Small intestine (tissue), 7 donors: ENCODE results near the gene ZFYVE1. TPM values are rescaled to one million over a fixed set of nuclear protein-coding genes. Genes with fewer than 3 reads are reported as not detected.

ENCODE experiments used
- DNase-seq, 2 donors: peaks; one replicate each; pipeline versions ENCODE4 v3.0.0 to v3.0.0-alpha.2; 2013
- FAIRE-seq: peaks from 2 replicates; lab custom pipeline; 2012; peaks lifted over from hg19 to GRCh38; lab: Jason Lieb, UNC
- H3K27ac ChIP-seq, 3 donors: one replicate each; pipeline ENCODE4 v1.5.1; 2013; ENCODE audit warnings: low read length in 2 of 3, mild to moderate bottlenecking in 2 of 3, control low read depth in 1 of 3, inconsistent platforms in 1 of 3, low read depth in 1 of 3, moderate library complexity in 1 of 3
- H3K27me3 ChIP-seq, 3 donors: one replicate each; pipeline ENCODE4 v1.6.1; 2013; ENCODE audit warnings: low read length in 3 of 3, inconsistent platforms in 1 of 3; ENCODE audit not compliant: control insufficient read depth in 3 of 3, insufficient read depth in 3 of 3
- H3K36me3 ChIP-seq, 3 donors: one replicate each; pipeline ENCODE4 v1.6.1; 2013; ENCODE audit warnings: low read length in 3 of 3, inconsistent platforms in 1 of 3, low read depth in 1 of 3, mild to moderate bottlenecking in 1 of 3, moderate library complexity in 1 of 3; ENCODE audit not compliant: control insufficient read depth in 3 of 3, insufficient read depth in 2 of 3
- H3K4me1 ChIP-seq, 3 donors: one replicate each; pipeline ENCODE4 v1.6.1; 2013; ENCODE audit warnings: low read length in 2 of 3, inconsistent platforms in 1 of 3, low read depth in 1 of 3, mild to moderate bottlenecking in 1 of 3, moderate library complexity in 1 of 3; ENCODE audit not compliant: control insufficient read depth in 3 of 3, insufficient read depth in 2 of 3
- H3K4me3 ChIP-seq, 3 donors: one replicate each; pipeline ENCODE4 v1.5.1; 2013; ENCODE audit warnings: low read length in 3 of 3, control low read depth in 1 of 3, inconsistent platforms in 1 of 3, low read depth in 1 of 3, mild to moderate bottlenecking in 1 of 3, moderate library complexity in 1 of 3
- H3K9me3 ChIP-seq, 2 donors: one replicate each; pipeline ENCODE4 v1.6.1; 2013; ENCODE audit warnings: low read depth in 1 of 2, low read length in 1 of 2; ENCODE audit not compliant: control insufficient read depth in 2 of 2, insufficient read depth in 1 of 2
- WGBS, 3 donors: extraction: QIAGEN DNeasy Blood & Tissue Kit; methylation state at CpG; one replicate each; pipeline ENCODE4 v1.1.7; 2013; 5-methylcytosine and 5-hydroxymethylcytosine counted together
- polyA plus RNA-seq, 4 donors: library from polyadenylated mRNA; stranded (reverse) in 3 of 4; unstranded in 1 of 4; fragments of 200-250 nt in 3 of 4; fragments of 120-200 nt in 1 of 4; gene quantifications; one replicate each; pipeline versions ENCODE4 v1.2.1 to v1.2.3, GENCODE V29; 2013
- donor health status: healthy with polysubstance abuse.
- donor health status: control.
- donor health status: control.
- donor health status: Bipolar disorder and iron deficiency.
- donor health status: healthy.

The ZFYVE1 gene
- polyA plus RNA-seq, 4 donors, result 6.4 to 15.4 (median 10.3) TPM

DNA sequence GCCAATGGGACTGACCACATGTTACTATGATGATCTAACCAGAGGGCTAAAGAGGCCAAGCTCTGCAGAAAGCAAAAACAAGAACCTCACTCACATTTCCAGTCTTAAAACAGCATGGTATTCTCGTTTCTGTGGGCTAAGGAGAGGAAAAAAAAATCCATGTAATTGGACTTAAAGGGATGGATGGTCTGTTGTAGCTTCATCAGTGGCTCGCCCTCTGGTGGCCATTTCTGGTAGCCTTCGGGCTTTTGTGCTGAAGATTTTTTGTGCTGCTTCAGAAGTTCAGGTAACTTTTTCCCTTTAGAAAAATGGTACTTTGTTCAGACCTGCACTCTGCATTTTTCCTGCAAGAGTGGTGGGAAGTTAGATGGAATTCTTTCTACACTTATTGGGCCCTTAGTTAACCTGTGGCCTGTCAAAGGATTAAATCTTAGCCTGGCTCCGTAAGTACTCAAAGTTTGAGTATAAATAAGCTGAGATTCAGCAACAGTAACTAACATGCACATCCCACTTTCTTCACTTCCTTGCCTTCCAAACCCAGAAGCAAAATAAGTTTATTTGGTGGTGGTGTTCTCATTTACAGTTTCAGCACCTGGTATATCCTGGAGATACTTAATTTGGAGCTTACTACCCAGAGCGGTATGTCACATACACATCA, 78.3 kb downstream of the ZFYVE1 start:
- 41 to 42% (median 41%) methylated on average over 5 of the region's 5 CpGs for WGBS, 3 donors
- H3K27ac ChIP-seq, result no peak overlapping the region
- DNase-seq (peak; percentile 51 to 69), FAIRE-seq (no peak)
- H3K36me3 ChIP-seq, result peaks cover 3 to 48% (median 13%) of the 10 kb centered on the region in 3 donors
- H3K27me3 ChIP-seq, result no peaks in the 10 kb centered on the region
- H3K9me3 ChIP-seq, result no peaks in the 10 kb centered on the region
- H3K4me3 ChIP-seq, result no peak overlapping the region
- H3K4me1 ChIP-seq, result no peaks in the 10 kb centered on the region

DNA sequence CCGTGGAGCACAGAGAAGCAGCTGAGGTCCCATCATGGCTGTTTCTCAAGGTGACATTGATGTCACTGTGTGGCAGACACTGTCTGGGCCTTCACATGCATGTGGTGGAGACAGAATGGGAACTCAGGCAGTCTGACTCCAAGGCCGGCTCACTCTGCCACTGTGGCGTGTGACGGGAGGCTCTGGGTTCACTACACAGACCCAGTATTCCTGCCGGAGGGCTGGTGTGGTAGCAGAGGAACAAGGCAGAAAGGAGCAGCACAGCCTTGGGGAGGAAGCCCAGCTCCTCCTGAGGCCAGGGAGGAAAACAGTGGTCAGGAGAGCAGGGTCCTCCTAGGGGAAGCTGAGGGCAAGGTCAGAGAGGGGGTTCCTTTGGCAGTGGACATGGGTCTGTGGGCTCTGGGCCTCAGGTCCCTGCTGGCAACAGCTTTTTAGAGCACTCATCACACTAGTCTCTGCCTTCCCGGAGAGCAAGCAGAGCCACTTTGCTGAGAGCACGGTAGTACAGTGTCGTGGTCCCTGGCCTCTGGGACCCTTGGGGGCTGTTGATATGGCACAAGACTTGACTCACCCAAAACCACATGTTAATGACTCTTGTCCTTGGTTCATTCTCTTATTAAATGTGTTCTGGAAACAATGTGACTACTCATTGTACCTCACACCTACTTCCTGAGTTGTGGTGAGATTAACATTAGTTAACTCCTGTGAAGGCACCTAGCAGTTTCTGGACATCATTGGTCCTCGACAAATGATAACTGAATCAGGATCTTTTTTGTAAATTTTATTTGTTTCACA, 79.3 kb downstream of the ZFYVE1 start:
- Histone ChIP-seq H3K4me1 (no peaks in the 10 kb centered on the region), H3K27me3 (no peaks in the 10 kb centered on the region), H3K36me3 (peaks cover 5 to 56% (median 13%) of the 10 kb centered on the region in 3 donors), H3K27ac (no peak overlapping the region), H3K4me3 (no peak overlapping the region), H3K9me3 (no peaks in the 10 kb centered on the region)
- DNase-seq (no peak), FAIRE-seq (no peak)
- WGBS, 3 donors, result 89 to 93% (median 89%) methylated on average over 9 of the region's 9 CpGs

DNA sequence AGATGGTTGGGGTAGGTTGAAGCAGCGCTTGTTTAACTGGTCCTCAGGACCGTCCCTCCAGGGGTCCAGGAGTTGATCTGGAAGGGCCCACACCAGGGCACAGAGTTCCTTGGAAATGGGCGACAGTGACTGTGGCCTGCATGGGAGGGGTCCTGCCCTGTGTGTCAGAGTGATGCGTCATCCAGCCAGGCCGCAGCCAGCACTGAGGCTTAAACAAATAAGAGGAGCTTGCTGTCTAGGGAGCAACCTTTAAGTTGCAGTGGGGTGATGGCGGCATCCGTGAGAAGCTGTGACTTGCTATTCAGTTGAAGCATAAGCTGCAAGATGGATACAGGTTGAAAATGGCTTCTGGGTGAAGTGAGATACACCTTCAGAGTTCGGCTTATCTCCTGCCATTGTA, 80.4 kb downstream of the ZFYVE1 start:
- 93 to 97% (median 94%) methylated on average over 8 of the region's 8 CpGs for WGBS, 3 donors
- Histone ChIP-seq H3K4me3 (no peak overlapping the region), H3K4me1 (no peaks in the 10 kb centered on the region), H3K27ac (no peak overlapping the region), H3K27me3 (no peaks in the 10 kb centered on the region), H3K9me3 (no peaks in the 10 kb centered on the region), H3K36me3 (peaks cover 5 to 58% (median 13%) of the 10 kb centered on the region in 3 donors)
- FAIRE-seq (no peak), DNase-seq (no peak)

DNA sequence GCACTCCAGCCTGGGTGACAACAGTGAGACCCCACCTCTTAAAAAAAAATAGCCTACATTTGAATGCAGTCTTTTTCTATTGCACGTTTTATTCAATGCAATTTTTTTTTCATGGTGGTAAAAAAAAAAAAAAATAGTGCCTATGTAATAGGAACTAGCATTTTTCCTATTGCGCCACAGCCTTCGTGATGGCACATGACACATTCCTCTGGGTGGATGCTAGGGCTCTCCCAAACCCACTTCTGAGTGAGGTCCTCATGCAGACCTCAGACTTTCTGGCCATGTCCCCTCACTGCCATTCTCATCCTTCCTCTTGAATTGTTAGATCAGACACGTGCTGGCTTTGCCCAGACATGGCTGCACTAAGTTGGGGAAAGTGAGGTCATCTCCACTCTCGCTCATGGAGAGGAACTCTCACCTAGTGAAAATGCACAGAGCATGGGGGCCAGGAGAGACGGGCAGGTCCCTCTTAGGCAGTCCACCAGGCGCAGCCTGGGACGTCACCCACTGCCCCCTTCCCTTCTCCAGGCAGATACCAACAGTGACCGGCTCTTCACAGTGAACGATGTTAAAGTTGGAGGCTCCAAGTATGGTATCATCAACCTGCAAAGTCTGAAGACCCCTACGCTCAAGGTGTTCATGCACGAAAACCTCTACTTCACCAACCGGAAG, 81.4 kb downstream of the ZFYVE1 start:
- H3K27ac ChIP-seq, result no peak overlapping the region
- H3K36me3 ChIP-seq, result peaks cover 5 to 61% (median 16%) of the 10 kb centered on the region in 3 donors
- no peak for DNase-seq
- FAIRE-seq, result no peak
- no peaks in the 10 kb centered on the region for H3K4me1 ChIP-seq
- no peaks in the 10 kb centered on the region for H3K27me3 ChIP-seq
- 95 to 96% (median 96%) methylated on average over 13 of the region's 13 CpGs for whole genome bisulfite sequencing, 3 donors
- H3K9me3 ChIP-seq, result no peaks in the 10 kb centered on the region
- H3K4me3 ChIP-seq, result no peak overlapping the region

DNA sequence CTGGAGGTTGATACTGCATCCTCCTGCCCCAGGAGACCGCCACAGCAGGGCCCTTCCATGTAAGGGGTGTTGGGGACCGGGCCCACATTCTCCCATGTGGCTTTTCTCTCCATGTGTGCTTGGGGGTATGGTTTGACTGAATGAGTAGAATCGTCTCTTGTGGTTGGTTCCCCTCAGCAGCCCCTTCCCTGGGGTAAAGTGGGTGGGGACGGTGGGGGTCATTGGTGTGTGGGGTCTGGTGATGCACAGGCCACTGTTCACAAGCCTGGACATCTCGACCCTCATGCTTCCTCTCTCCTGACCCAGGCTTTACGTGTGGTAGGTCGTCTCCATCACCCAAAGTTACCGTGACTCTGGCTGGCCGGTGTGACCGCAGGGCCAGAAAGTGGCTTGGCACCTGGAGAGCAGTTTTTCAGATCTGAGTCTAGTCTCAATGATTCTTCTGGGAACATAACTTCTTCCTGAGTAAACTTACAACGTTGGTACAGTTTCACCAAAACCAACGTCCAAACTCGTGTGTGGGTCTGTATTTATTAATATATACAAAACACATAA, 83.0 kb downstream of the ZFYVE1 start:
- FAIRE-seq (no peak), DNase-seq (no peak)
- H3K9me3 ChIP-seq, result no peaks in the 10 kb centered on the region
- no peaks in the 10 kb centered on the region for H3K27me3 ChIP-seq
- peaks cover 12 to 66% (median 25%) of the 10 kb centered on the region in 3 donors for H3K36me3 ChIP-seq
- WGBS, 3 donors, result 90 to 94% (median 91%) methylated on average over 13 of the region's 13 CpGs
- H3K27ac ChIP-seq, result no peak overlapping the region
- no peak overlapping the region for H3K4me3 ChIP-seq
- H3K4me1 ChIP-seq, result no peaks in the 10 kb centered on the region

DNA sequence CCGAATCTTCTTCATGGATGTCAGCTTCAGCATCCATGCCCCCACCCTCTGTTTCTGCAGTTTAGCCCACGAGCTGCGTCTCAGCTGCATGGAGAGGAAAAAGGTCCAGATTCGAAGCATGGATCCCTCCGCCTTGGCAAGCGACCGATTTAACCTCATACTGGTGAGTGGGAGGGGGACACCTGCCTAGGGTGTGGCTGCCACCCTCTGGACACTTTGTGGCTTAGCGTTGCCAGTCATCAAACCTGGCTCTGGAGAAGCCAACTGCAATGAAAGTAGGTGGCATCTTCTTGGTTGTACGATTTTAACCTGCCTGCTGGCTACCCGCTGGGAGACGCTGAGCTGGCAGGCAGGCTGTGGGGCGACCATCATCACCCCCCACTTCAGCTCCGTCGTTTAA, 84.0 kb downstream of the ZFYVE1 start:
- Histone ChIP-seq H3K27me3 (no peaks in the 10 kb centered on the region), H3K27ac (no peak overlapping the region), H3K9me3 (peaks cover 0 to 2% of the 10 kb centered on the region in 2 donors), H3K36me3 (peaks cover 12 to 68% (median 24%) of the 10 kb centered on the region in 3 donors), H3K4me1 (no peaks in the 10 kb centered on the region), H3K4me3 (no peak overlapping the region)
- FAIRE-seq (no peak), DNase-seq (no peak)
- WGBS, 3 donors, result 91 to 95% (median 92%) methylated on average over 14 of the region's 14 CpGs

DNA sequence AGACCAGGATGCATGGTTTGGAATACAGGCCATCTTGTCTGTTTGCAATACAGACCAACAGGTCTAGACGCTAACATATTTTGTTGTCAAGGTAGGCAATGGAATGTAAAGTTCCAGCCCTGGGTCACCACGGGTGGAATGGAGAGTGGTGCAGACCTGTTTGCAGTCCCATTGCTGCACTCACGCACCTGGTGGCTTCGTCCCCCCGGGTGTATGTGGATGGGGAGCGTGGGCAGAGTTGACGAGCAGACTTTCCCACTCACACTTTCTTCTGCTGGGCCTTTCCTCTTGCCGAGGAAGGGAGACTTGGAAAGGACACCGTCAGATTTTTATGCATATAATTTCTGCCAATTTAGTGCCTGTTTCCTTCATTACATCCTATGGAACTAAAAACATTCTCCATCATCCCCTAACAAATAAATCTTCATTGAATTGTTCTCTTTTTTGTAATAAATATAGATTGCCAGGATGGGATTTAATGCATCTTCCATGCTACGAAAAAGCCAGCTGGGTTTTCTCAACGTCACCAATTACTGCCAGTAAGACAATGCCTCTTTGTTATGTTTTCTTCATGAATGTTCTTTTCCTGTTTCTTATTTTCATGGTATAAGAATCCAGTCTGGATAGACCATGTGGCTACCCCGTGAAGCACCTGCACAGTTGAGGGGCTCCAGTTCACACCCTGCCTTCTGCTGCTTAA, 85.5 kb downstream of the ZFYVE1 start:
- peaks cover 12 to 60% (median 20%) of the 10 kb centered on the region in 3 donors for H3K36me3 ChIP-seq
- no peaks in the 10 kb centered on the region for H3K27me3 ChIP-seq
- no peaks in the 10 kb centered on the region for H3K4me1 ChIP-seq
- peaks cover 0 to 5% of the 10 kb centered on the region in 2 donors for H3K9me3 ChIP-seq
- 82 to 90% (median 84%) methylated on average over 12 of the region's 12 CpGs for WGBS, 3 donors
- no peak for DNase-seq
- no peak overlapping the region for H3K27ac ChIP-seq
- FAIRE-seq, result no peak
- H3K4me3 ChIP-seq, result no peak overlapping the region

DNA sequence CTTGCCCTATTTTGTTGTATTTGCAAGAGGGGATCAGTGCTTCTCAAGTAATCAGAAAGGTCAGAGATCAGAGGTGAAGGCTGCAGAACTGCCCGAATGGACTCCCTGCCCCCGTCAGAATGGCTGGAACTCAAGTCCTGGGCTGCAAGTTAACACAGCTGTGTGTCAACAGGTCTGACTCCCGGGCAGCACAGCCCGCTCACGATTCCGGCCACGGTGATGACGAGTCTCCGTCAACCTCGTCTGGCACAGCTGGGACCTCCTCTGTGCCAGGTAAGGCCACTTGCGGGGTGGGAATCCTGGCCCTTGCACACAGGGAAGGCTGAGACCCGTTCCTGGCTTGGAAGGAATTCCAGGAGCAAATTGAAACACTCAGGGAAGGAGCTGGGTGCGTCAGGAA, 87.3 kb downstream of the ZFYVE1 start:
- WGBS, 3 donors, result 84 to 94% (median 89%) methylated on average over 13 of the region's 13 CpGs
- peaks cover 10 to 47% (median 13%) of the 10 kb centered on the region in 3 donors for H3K36me3 ChIP-seq

More for the DNA sequence above, 87.3 kb downstream of the ZFYVE1 start:
- Histone ChIP-seq H3K27ac (no peak overlapping the region), H3K4me3 (no peak overlapping the region), H3K4me1 (no peaks in the 10 kb centered on the region), H3K9me3 (peaks cover 0 to 5% of the 10 kb centered on the region in 2 donors), H3K27me3 (no peaks in the 10 kb centered on the region)
- DNase-seq, result no peak
- no peak for FAIRE-seq
